Peyer's patch (tissue), 4 donors: ENCODE measurements around the gene MAP3K13.

Experiments used
- POLR2A ChIP-seq, 2 donors: fragments of 450-650 bp; IDR thresholded peaks; one replicate each; pipeline ENCODE4 v1.5.1; 2017; ENCODE audit warnings: antibody characterized with exemption in 2 of 2, mild to moderate bottlenecking in 2 of 2, moderate library complexity in 2 of 2
- TF ChIP-seq, protein P1 (sequence below), 6 experiments: fragments of 450-650 bp in 4 of 6; fragments of 200-600 bp in 2 of 6; sonication (generic) in 1 of 6; IDR thresholded peaks; one replicate each; pipeline ENCODE4 v1.5.1; 2017 to 2019; ENCODE audit warnings: antibody characterized with exemption in 6 of 6, mild to moderate bottlenecking in 3 of 6, moderate library complexity in 1 of 6

DNA sequence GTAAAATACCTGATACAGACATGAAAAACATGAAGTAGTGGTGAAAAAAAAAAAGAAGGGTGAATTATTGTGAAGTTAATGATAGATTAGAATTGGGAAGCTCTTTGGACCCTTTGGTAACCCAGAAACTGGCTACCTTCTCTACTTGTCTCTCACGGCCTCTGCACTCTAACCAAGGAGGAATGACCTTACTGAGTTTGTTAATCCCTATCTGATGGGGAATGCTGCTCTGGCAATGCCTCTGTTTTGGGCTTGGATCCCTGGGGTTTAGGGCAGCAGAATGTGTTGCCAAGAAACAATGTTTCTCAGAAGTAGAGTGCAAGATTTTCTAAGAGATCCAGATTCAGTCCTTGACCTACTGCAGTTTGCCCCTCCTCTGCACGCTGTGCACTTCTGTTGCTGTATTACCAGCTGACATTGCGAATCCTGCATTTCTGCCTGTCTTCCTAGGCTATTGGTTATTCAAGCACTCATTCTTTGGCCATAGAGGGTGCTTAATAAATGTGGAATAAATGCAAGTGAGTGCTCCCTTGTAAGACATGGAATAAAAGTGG, 49.2 kb upstream of the MAP3K13 start:
- TF ChIP-seq, protein P1, sequence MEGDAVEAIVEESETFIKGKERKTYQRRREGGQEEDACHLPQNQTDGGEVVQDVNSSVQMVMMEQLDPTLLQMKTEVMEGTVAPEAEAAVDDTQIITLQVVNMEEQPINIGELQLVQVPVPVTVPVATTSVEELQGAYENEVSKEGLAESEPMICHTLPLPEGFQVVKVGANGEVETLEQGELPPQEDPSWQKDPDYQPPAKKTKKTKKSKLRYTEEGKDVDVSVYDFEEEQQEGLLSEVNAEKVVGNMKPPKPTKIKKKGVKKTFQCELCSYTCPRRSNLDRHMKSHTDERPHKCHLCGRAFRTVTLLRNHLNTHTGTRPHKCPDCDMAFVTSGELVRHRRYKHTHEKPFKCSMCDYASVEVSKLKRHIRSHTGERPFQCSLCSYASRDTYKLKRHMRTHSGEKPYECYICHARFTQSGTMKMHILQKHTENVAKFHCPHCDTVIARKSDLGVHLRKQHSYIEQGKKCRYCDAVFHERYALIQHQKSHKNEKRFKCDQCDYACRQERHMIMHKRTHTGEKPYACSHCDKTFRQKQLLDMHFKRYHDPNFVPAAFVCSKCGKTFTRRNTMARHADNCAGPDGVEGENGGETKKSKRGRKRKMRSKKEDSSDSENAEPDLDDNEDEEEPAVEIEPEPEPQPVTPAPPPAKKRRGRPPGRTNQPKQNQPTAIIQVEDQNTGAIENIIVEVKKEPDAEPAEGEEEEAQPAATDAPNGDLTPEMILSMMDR (IDR thresholded peaks at IDR 0.05): no peak
- TF ChIP-seq POLR2A (IDR thresholded peaks at IDR 0.05): no peak
